Epithelial cell of proximal tubule (primary cell): ENCODE measurements around the gene RNF17. TPM values are rescaled to one million over a fixed set of nuclear protein-coding genes. Genes with fewer than 3 reads are reported as not detected.

Source experiments
- DNase-seq: peaks from one replicate; pipeline ENCODE4 v3.0.0-alpha.2; 2011; ENCODE audit warnings: low read depth
- H3K4me3 ChIP-seq: 2 replicates; pipeline ENCODE4 v1.5.1; 2011; ENCODE audit warnings: low read depth, mild to moderate bottlenecking, low read length
- total RNA-seq: library from RNA; depleted of rRNA; stranded (reverse); fragments of >200 nt; gene quantifications from 2 replicates; pipeline ENCODE4 v1.2.3, GENCODE V29; 2015
- TF ChIP-seq, protein P1 (sequence below): conservative IDR thresholded peaks from 2 replicates; pipeline ENCODE4 v1.5.1; 2012; ENCODE audit warnings: low read depth, mild to moderate bottlenecking, low read length

The RNF17 gene
- total RNA-seq, 1 donor from 2014 or later = 1.8 TPM

DNA sequence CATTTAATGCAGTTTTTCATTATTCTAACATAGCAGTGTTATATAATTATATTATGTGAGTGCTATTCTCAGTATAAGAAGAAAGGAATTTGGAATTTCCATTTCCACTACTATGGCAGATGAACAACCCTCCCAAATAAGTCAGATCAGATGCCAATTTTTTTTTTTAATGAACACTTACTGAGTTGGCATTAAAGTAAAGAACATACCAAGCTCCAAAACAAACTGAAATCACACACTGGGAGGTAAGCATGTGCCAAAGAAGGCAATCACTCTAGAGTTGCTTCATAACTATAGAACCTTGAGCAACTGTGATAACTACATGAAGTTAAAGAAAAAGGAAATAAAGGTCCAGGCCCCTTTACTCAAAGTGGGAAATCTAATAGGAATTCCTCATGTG lies 90.3 kb downstream of the RNF17 start:
- no peak for DNase-seq
- TF ChIP-seq, protein P1, sequence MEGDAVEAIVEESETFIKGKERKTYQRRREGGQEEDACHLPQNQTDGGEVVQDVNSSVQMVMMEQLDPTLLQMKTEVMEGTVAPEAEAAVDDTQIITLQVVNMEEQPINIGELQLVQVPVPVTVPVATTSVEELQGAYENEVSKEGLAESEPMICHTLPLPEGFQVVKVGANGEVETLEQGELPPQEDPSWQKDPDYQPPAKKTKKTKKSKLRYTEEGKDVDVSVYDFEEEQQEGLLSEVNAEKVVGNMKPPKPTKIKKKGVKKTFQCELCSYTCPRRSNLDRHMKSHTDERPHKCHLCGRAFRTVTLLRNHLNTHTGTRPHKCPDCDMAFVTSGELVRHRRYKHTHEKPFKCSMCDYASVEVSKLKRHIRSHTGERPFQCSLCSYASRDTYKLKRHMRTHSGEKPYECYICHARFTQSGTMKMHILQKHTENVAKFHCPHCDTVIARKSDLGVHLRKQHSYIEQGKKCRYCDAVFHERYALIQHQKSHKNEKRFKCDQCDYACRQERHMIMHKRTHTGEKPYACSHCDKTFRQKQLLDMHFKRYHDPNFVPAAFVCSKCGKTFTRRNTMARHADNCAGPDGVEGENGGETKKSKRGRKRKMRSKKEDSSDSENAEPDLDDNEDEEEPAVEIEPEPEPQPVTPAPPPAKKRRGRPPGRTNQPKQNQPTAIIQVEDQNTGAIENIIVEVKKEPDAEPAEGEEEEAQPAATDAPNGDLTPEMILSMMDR = no peak
- no peak overlapping the region for H3K4me3 ChIP-seq

DNA sequence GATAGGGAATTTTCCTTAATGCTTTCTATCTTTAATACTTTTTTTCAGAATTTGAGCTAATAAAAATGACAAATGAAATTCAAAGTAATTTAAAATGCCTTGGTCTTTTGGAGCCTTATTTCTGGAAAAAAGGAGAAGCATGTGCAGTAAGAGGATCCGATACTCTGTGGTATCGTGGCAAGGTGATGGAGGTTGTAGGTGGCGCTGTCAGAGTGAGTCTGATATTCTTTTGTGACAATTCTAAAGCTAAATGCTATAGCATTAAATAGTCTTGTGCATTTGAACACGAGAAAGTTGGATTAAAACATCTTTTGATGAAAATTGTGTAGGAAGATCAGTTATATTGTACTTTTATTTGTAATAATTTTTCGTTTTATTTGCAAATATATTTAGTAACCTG lies 95.0 kb downstream of the RNF17 start:
- H3K4me3 ChIP-seq = no peak overlapping the region
- no peak for DNase-seq
- TF ChIP-seq, protein P1 = no peak

DNA sequence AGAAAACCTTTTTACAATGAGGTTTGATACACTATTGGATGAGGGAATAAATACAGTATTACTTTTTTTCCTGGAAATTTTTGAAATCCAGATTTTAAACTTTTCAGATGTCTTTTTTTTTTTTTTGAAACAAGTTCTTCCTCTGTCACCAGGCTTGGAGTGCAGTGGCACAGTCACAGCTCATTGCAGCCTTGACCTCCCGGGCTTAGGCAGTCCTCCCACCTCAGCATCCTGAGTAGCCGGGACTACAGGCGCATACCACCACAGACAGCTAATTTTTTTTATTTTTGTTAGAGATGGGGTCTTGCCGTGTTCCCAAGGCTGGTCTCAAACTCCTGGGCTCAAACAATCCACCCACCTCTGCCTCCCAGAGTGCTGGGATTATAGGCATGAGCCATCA lies 96.8 kb downstream of the RNF17 start:
- TF ChIP-seq, protein P1 = no peak
- DNase-seq = no peak
- H3K4me3 ChIP-seq = no peak overlapping the region

DNA sequence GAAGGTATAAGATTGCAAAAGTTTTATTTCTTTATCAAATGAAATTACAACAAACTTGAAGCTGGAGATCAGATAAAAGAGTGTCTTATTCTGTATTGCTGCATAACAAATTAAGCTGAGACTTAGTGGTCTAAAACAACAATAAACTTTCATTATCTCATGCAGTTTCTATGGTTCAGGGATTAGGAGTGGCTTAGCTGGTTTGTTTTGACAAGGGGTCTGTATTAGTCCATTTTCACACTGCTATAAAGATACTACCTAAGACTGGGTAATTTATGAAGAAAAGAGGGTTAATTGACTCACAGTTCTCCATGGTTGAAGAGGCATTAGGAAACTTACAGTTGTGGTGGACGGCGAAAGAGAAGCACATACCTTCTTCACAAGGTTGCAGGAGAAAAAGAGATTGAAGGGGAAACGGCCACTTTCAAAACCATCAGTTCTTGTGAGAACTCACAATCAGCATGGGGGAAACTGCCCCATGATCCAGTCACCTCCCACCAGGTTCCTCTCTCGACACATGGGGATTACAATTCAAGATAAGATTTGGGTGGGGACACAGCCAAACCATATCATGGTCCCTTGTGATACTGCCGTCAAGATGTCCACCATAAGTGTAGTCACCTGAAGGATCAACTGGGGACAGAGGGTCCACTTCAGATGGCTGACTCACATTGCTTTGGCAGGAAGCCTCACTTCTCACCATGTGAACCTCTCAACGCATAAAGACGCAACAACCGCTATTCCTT lies 97.8 kb downstream of the RNF17 start:
- H3K4me3 ChIP-seq = no peak overlapping the region
- TF ChIP-seq, protein P1 = no peak
- DNase-seq = no peak

DNA sequence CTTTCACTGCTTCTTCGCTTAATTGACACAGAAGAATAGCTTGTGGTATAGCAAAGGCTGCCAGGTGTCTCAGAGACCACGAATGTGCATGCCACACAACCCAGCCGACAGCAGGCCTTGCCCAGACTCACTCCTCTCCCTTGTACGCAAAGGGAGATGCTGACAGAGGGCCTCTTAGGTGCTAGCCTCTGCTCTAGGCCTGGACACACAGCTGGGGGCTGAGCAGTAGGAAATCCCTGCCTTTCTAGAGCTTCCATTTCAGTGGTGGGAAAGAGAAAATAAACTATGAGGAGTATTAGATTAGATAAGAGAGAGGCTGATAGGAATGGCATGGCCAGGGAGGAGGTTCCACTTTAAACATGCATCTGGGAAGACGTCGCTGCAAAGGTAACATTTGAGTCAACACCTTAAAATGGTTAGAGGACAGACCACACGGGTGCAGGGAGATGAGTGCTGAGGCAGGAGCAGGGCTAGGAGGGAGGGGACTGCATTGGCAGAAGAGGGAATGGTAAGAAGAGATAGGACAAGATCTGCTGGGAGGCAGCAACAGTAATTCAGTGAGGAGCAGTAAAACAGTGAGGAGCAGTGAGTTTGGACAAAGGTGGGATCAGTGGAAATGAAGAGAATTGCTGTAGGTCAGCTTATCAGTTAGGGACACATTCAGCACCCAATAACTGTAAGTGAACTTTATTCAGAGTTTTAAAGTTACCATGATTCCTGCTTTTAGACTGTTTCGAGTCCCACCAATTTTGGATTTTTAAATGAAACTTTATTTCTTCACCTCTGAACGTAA lies 100.0 kb downstream of the RNF17 start:
- TF ChIP-seq, protein P1 = no peak
- H3K4me3 ChIP-seq = no peak overlapping the region
- no peak for DNase-seq

DNA sequence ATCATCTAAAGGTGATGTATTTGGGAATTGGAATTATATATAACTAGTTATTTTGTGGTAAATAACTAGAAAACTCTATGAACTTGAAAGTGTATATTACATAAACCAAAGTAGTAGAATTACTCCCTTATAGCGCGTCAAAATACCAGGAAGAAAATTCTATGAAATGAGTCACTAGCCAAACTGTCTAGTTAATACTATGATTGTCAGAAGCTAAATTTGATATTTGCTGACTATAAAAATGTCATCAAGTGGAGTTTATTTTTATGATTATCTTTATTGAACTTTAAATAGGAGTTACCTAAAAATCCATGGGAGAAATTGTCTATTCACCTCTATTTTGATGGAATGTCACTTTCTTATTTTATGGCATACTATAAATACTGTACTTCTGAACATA lies 100.6 kb downstream of the RNF17 start:
- TF ChIP-seq, protein P1 = no peak
- H3K4me3 ChIP-seq = no peak overlapping the region
- no peak for DNase-seq
